ENCODE results near the gene BAIAP2L1.

The BAIAP2L1 gene

DNA sequence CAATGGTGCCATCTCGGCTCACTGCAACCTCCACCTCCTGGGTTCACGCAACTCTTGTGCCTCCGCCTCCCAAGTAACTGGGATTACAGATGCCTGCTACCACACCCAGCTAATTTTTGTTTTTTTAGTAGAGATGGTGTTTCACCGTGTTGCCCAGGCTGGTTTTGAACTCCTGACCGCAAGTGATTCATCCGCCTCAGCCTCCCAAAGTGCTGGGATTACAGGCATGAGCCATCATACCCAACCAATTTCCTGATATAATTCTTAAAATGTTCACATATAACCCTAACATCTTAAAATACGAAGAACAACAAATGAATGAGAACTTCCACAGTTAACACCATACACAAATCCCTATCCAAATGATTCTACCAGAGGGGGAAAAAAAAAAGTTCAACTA is 31.2 kb downstream of the BAIAP2L1 start:
- Histone ChIP-seq H3K4me2 (ENCODE audit: low read depth, low read length) (no peak overlapping the region), H3K27ac (ENCODE audit: low read length) (no peak overlapping the region)
- DNase-seq, result no peak

DNA sequence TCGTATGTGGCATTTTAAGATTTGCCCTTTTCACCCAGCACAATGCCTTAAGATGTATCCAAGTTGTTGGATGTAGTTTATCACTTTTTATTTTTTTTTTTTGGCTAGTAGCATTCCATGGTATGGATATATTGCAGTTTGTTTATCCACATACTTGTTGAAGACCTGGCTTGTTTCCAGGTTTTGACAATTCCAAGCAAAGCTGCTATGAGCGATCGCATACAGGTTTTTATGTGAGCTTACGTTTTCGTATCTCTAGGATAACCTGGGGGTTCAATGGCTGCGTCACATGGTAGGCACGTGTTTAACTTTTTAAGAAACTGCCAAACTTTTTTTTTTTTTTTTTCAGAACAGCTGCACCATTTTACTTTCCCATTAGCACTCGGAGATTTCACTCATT is 32.2 kb downstream of the BAIAP2L1 start:
- Histone ChIP-seq H2AFZ (ENCODE audit: low read length) (no peak overlapping the region), H4K20me1 (ENCODE audit: insufficient read depth, low read length) (no peaks in the 10 kb centered on the region), H3K9ac (ENCODE audit: low read length) (no peak overlapping the region), H3K79me2 (ENCODE audit: low read length) (no peaks in the 10 kb centered on the region), H3K4me2 (ENCODE audit: low read depth, low read length) (no peak overlapping the region), H3K4me1 (ENCODE audit: low read length) (no peaks in the 10 kb centered on the region), H3F3A (ENCODE audit: insufficient read depth, low read length) (no peaks in the 10 kb centered on the region), H3K4me3 (ENCODE audit: low read length) (no peak overlapping the region), H3K9me2 (replicated peaks; ENCODE audit: insufficient read depth, low read length) (no peaks in the 10 kb centered on the region), H3K27ac (ENCODE audit: low read length) (no peak overlapping the region), H3K36me3 (replicated peaks; ENCODE audit: insufficient read depth, low read length) (no peaks in the 10 kb centered on the region), H3K9me3 (replicated peaks; ENCODE audit: insufficient read depth, low read length) (no peaks in the 10 kb centered on the region), H3K27me3 (replicated peaks; ENCODE audit: insufficient read depth, low read length) (no peaks in the 10 kb centered on the region)
- TF ChIP-seq EZH2 (optimal IDR thresholded peaks at IDR 0.05; ENCODE audit: low read depth, low read length) (no peak), EZH2phosphoT487 (IDR thresholded peaks at IDR 0.05; ENCODE audit: low read length) (no peak)
- TF ChIP-seq, protein P1, sequence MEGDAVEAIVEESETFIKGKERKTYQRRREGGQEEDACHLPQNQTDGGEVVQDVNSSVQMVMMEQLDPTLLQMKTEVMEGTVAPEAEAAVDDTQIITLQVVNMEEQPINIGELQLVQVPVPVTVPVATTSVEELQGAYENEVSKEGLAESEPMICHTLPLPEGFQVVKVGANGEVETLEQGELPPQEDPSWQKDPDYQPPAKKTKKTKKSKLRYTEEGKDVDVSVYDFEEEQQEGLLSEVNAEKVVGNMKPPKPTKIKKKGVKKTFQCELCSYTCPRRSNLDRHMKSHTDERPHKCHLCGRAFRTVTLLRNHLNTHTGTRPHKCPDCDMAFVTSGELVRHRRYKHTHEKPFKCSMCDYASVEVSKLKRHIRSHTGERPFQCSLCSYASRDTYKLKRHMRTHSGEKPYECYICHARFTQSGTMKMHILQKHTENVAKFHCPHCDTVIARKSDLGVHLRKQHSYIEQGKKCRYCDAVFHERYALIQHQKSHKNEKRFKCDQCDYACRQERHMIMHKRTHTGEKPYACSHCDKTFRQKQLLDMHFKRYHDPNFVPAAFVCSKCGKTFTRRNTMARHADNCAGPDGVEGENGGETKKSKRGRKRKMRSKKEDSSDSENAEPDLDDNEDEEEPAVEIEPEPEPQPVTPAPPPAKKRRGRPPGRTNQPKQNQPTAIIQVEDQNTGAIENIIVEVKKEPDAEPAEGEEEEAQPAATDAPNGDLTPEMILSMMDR (IDR thresholded peaks at IDR 0.05; ENCODE audit: low read length), result no peak
- DNase-seq, result no peak

More for the DNA sequence above, 31.2 kb downstream of the BAIAP2L1 start:
- H3K36me3 ChIP-seq (replicated peaks; ENCODE audit: insufficient read depth, low read length), result no peaks in the 10 kb centered on the region
- no peaks in the 10 kb centered on the region for H4K20me1 ChIP-seq (ENCODE audit: insufficient read depth, low read length)
- H2AFZ ChIP-seq (ENCODE audit: low read length), result no peak overlapping the region
- no peaks in the 10 kb centered on the region for H3K27me3 ChIP-seq (replicated peaks; ENCODE audit: insufficient read depth, low read length)
- no peaks in the 10 kb centered on the region for H3K9me2 ChIP-seq (replicated peaks; ENCODE audit: insufficient read depth, low read length)
- no peaks in the 10 kb centered on the region for H3K4me1 ChIP-seq (ENCODE audit: low read length)
- no peak overlapping the region for H3K9ac ChIP-seq (ENCODE audit: low read length)
- TF ChIP-seq, protein P1 (IDR thresholded peaks at IDR 0.05; ENCODE audit: low read length), result no peak
- TF ChIP-seq EZH2phosphoT487 (IDR thresholded peaks at IDR 0.05; ENCODE audit: low read length) (no peak), EZH2 (optimal IDR thresholded peaks at IDR 0.05; ENCODE audit: low read depth, low read length) (no peak)
- no peaks in the 10 kb centered on the region for H3F3A ChIP-seq (ENCODE audit: insufficient read depth, low read length)
- no peak overlapping the region for H3K4me3 ChIP-seq (ENCODE audit: low read length)
- H3K79me2 ChIP-seq (ENCODE audit: low read length), result no peaks in the 10 kb centered on the region
- no peaks in the 10 kb centered on the region for H3K9me3 ChIP-seq (replicated peaks; ENCODE audit: insufficient read depth, low read length)

DNA sequence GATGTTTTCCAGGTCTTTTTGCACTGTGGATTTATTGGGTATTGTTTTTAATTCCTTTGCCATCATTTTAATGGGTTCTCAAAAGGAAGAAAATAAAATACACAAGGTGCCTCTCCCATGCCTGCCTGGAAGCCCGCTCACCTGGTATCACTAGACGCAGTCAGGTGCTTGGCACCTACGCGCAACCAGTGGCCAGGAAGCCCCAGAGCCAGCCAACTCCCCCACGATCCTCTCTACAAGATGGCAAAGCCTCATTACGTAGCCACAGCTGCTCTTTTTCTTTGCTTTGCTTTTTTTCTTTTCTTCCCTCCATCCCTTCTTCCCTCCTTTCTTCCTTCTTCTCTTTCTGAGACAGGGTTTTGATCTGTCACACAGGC is 34.3 kb downstream of the BAIAP2L1 start:
- no peak for DNase-seq
- Histone ChIP-seq H3K36me3 (replicated peaks; ENCODE audit: insufficient read depth, low read length) (no peaks in the 10 kb centered on the region), H3K4me2 (ENCODE audit: low read depth, low read length) (no peak overlapping the region), H3K79me2 (ENCODE audit: low read length) (no peaks in the 10 kb centered on the region), H3K9me3 (replicated peaks; ENCODE audit: insufficient read depth, low read length) (no peaks in the 10 kb centered on the region), H3K4me3 (ENCODE audit: low read length) (no peak overlapping the region), H2AFZ (ENCODE audit: low read length) (no peak overlapping the region), H3K27me3 (replicated peaks; ENCODE audit: insufficient read depth, low read length) (no peaks in the 10 kb centered on the region), H3K4me1 (ENCODE audit: low read length) (no peaks in the 10 kb centered on the region), H3K9ac (ENCODE audit: low read length) (no peak overlapping the region), H4K20me1 (ENCODE audit: insufficient read depth, low read length) (no peaks in the 10 kb centered on the region), H3F3A (ENCODE audit: insufficient read depth, low read length) (no peaks in the 10 kb centered on the region), H3K9me2 (replicated peaks; ENCODE audit: insufficient read depth, low read length) (no peaks in the 10 kb centered on the region), H3K27ac (ENCODE audit: low read length) (no peak overlapping the region)
- TF ChIP-seq EZH2phosphoT487 (IDR thresholded peaks at IDR 0.05; ENCODE audit: low read length), result no peak
- no peak for TF ChIP-seq EZH2 (optimal IDR thresholded peaks at IDR 0.05; ENCODE audit: low read depth, low read length)
- TF ChIP-seq, protein P1 (IDR thresholded peaks at IDR 0.05; ENCODE audit: low read length), result no peak
